Activated T-cell treated with anti-CD3 and anti-CD28 coated beads for 1 hour (primary cell): ENCODE results near the gene GZF1.
"Not testable (repeated sequence)": the region's sequence is repeated elsewhere in the genome, so short reads cannot be mapped to it uniquely, and the experiment has no call there.

Experiments used
- DNase-seq: peaks from one replicate; pipeline ENCODE4 v3.0.0-alpha.2; 2020; ENCODE audit warnings: low read depth

The GZF1 gene

GRCh38 chr20:23347791-23348190 lies 14.2 kb upstream of the GZF1 start:
- DNase-seq: no peak

- DNase-seq: not testable (repeated sequence)
These were observed 13.5 kb upstream of the GZF1 start for GRCh38 chr20:23348510-23348909.

GRCh38 chr20:23349338-23350195 lies 12.4 kb upstream of the GZF1 start:
- DNase-seq: peak; percentile 64

GRCh38 chr20:23350196-23350903 lies 11.6 kb upstream of the GZF1 start, which contains the start of gene NXT1:
Gene NXT1, plus strand, starts transcription at chr20:23350791. Its CDS starts 3,251 bp downstream, at chr20:23354042.
- peak; percentile 93 for DNase-seq

GRCh38 chr20:23350904-23351838 lies 10.8 kb upstream of the GZF1 start:
- peak; percentile 46 for DNase-seq

GRCh38 chr20:23356203-23356602 lies 5.8 kb upstream of the GZF1 start:
- DNase-seq: no peak

- DNase-seq: peak; percentile 98
These were observed 4.0 kb upstream of the GZF1 start for GRCh38 chr20:23357767-23358562.

GRCh38 chr20:23358563-23358906 lies 3.4 kb upstream of the GZF1 start:
- no peak for DNase-seq

- DNase-seq: no peak
These were observed 2.9 kb upstream of the GZF1 start for GRCh38 chr20:23358923-23359593.

GRCh38 chr20:23360531-23360930 lies 1.5 kb upstream of the GZF1 start:
- DNase-seq: no peak

GRCh38 chr20:23361119-23361475 lies 885 bp upstream of the GZF1 start:
- no peak for DNase-seq

GRCh38 chr20:23362392-23363256 lies 642 bp downstream of the GZF1 start:
- DNase-seq: no peak

- DNase-seq: no peak
These were observed 1.3 kb downstream of the GZF1 start for GRCh38 chr20:23363257-23363649.

GRCh38 chr20:23365390-23366165 lies 3.6 kb downstream of the GZF1 start:
- no peak for DNase-seq

GRCh38 chr20:23366384-23366783 lies 4.4 kb downstream of the GZF1 start:
- DNase-seq: no peak

GRCh38 chr20:23367770-23368169 lies 5.8 kb downstream of the GZF1 start:
- no peak for DNase-seq

- no peak for DNase-seq
These were observed 6.5 kb downstream of the GZF1 start for GRCh38 chr20:23368316-23369071.

GRCh38 chr20:23369072-23369823 lies 7.3 kb downstream of the GZF1 start:
- no peak for DNase-seq
